ENCODE measurements around the gene CDH5.
"Not testable (repeated sequence)": the region's sequence is repeated elsewhere in the genome, so short reads cannot be mapped to it uniquely, and the experiment has no call there.

CDH5 gene

GRCh38 chr16:66366433-66367299 is at the start of gene CDH5:
Gene CDH5, plus strand, starts transcription at chr16:66366691. Its CDS starts 12,647 bp downstream, at chr16:66379338.
- Mint-ChIP-seq H3K4me1 (ENCODE audit: low read depth) (peaks cover 5% of the 10 kb centered on the region), H3K27ac (no peak within 1 kb of the TSS), H3K27me3 (ENCODE audit: low read depth) (peaks cover 26% of the 10 kb centered on the region), H3K4me3 (no peak within 1 kb of the TSS), H3K36me3 (ENCODE audit: low read depth) (no peaks in the 10 kb centered on the region), H3K9me3 (no peaks in the 10 kb centered on the region)
- no peak for DNase-seq (ENCODE audit: low spot score)

GRCh38 chr16:66318505-66318904 is 48.0 kb upstream of the CDH5 start:
- Mint-ChIP-seq H3K27ac (no peak overlapping the region), H3K27me3 (ENCODE audit: low read depth) (no peaks in the 10 kb centered on the region), H3K4me3 (no peak overlapping the region), H3K9me3 (no peaks in the 10 kb centered on the region), H3K4me1 (ENCODE audit: low read depth) (no peaks in the 10 kb centered on the region), H3K36me3 (ENCODE audit: low read depth) (no peaks in the 10 kb centered on the region)
- no peak for DNase-seq (ENCODE audit: low spot score)

- H3K27ac Mint-ChIP-seq = no peak overlapping the region
- H3K36me3 Mint-ChIP-seq (ENCODE audit: low read depth) = no peaks in the 10 kb centered on the region
Observed at GRCh38 chr16:66320774-66321173, 45.7 kb upstream of the CDH5 start.

GRCh38 chr16:66322174-66322573 is 44.3 kb upstream of the CDH5 start:
- no peaks in the 10 kb centered on the region for H3K36me3 Mint-ChIP-seq (ENCODE audit: low read depth)
- no peak overlapping the region for H3K4me3 Mint-ChIP-seq
- no peak overlapping the region for H3K27ac Mint-ChIP-seq
- DNase-seq (ENCODE audit: low spot score) = no peak
- no peaks in the 10 kb centered on the region for H3K4me1 Mint-ChIP-seq (ENCODE audit: low read depth)
- no peaks in the 10 kb centered on the region for H3K9me3 Mint-ChIP-seq
- H3K27me3 Mint-ChIP-seq (ENCODE audit: low read depth) = no peaks in the 10 kb centered on the region

More at GRCh38 chr16:66320774-66321173, 45.7 kb upstream of the CDH5 start:
- H3K4me3 Mint-ChIP-seq = no peak overlapping the region
- no peaks in the 10 kb centered on the region for H3K27me3 Mint-ChIP-seq (ENCODE audit: low read depth)
- DNase-seq (ENCODE audit: low spot score) = no peak
- no peaks in the 10 kb centered on the region for H3K4me1 Mint-ChIP-seq (ENCODE audit: low read depth)
- no peaks in the 10 kb centered on the region for H3K9me3 Mint-ChIP-seq

- no peaks in the 10 kb centered on the region for H3K4me1 Mint-ChIP-seq (ENCODE audit: low read depth)
- no peaks in the 10 kb centered on the region for H3K27me3 Mint-ChIP-seq (ENCODE audit: low read depth)
- no peaks in the 10 kb centered on the region for H3K36me3 Mint-ChIP-seq (ENCODE audit: low read depth)
Observed at GRCh38 chr16:66324815-66325515, 41.5 kb upstream of the CDH5 start.

GRCh38 chr16:66325717-66326376 is 40.6 kb upstream of the CDH5 start:
- Mint-ChIP-seq H3K27ac (no peak overlapping the region), H3K9me3 (no peaks in the 10 kb centered on the region), H3K4me1 (ENCODE audit: low read depth) (no peaks in the 10 kb centered on the region), H3K4me3 (no peak overlapping the region), H3K36me3 (ENCODE audit: low read depth) (no peaks in the 10 kb centered on the region), H3K27me3 (ENCODE audit: low read depth) (no peaks in the 10 kb centered on the region)
- no peak for DNase-seq (ENCODE audit: low spot score)

More at GRCh38 chr16:66324815-66325515, 41.5 kb upstream of the CDH5 start:
- H3K27ac Mint-ChIP-seq = no peak overlapping the region
- H3K9me3 Mint-ChIP-seq = no peaks in the 10 kb centered on the region
- DNase-seq (ENCODE audit: low spot score) = no peak
- H3K4me3 Mint-ChIP-seq = no peak overlapping the region

- no peaks in the 10 kb centered on the region for H3K36me3 Mint-ChIP-seq (ENCODE audit: low read depth)
- no peak overlapping the region for H3K27ac Mint-ChIP-seq
- no peak for DNase-seq (ENCODE audit: low spot score)
- no peak overlapping the region for H3K4me3 Mint-ChIP-seq
- H3K27me3 Mint-ChIP-seq (ENCODE audit: low read depth) = no peaks in the 10 kb centered on the region
- H3K9me3 Mint-ChIP-seq = no peaks in the 10 kb centered on the region
- no peaks in the 10 kb centered on the region for H3K4me1 Mint-ChIP-seq (ENCODE audit: low read depth)
Observed at GRCh38 chr16:66326991-66327513, 39.4 kb upstream of the CDH5 start.

GRCh38 chr16:66328282-66328681 is 38.2 kb upstream of the CDH5 start:
- no peak overlapping the region for H3K27ac Mint-ChIP-seq
- H3K27me3 Mint-ChIP-seq (ENCODE audit: low read depth) = no peaks in the 10 kb centered on the region
- no peaks in the 10 kb centered on the region for H3K36me3 Mint-ChIP-seq (ENCODE audit: low read depth)
- no peaks in the 10 kb centered on the region for H3K9me3 Mint-ChIP-seq
- H3K4me1 Mint-ChIP-seq (ENCODE audit: low read depth) = no peaks in the 10 kb centered on the region
- no peak overlapping the region for H3K4me3 Mint-ChIP-seq
- no peak for DNase-seq (ENCODE audit: low spot score)

GRCh38 chr16:66331464-66331863 is 35.0 kb upstream of the CDH5 start:
- not testable (repeated sequence) for H3K27ac Mint-ChIP-seq; H3K9me3 Mint-ChIP-seq; DNase-seq (ENCODE audit: low spot score); H3K36me3 Mint-ChIP-seq (ENCODE audit: low read depth); H3K4me3 Mint-ChIP-seq; H3K4me1 Mint-ChIP-seq (ENCODE audit: low read depth); H3K27me3 Mint-ChIP-seq (ENCODE audit: low read depth)

GRCh38 chr16:66332634-66333610 is 33.6 kb upstream of the CDH5 start:
- peaks cover 7% of the 10 kb centered on the region for H3K27me3 Mint-ChIP-seq (ENCODE audit: low read depth)
- no peak overlapping the region for H3K4me3 Mint-ChIP-seq
- H3K9me3 Mint-ChIP-seq = no peaks in the 10 kb centered on the region
- H3K27ac Mint-ChIP-seq = no peak overlapping the region
- no peaks in the 10 kb centered on the region for H3K36me3 Mint-ChIP-seq (ENCODE audit: low read depth)
- no peak for DNase-seq (ENCODE audit: low spot score)
- H3K4me1 Mint-ChIP-seq (ENCODE audit: low read depth) = no peaks in the 10 kb centered on the region

GRCh38 chr16:66334853-66335574 is 31.5 kb upstream of the CDH5 start:
- no peaks in the 10 kb centered on the region for H3K9me3 Mint-ChIP-seq
- H3K27ac Mint-ChIP-seq = no peak overlapping the region
- H3K27me3 Mint-ChIP-seq (ENCODE audit: low read depth) = peaks cover 8% of the 10 kb centered on the region
- DNase-seq (ENCODE audit: low spot score) = no peak
- no peak overlapping the region for H3K4me3 Mint-ChIP-seq
- no peaks in the 10 kb centered on the region for H3K4me1 Mint-ChIP-seq (ENCODE audit: low read depth)
- no peaks in the 10 kb centered on the region for H3K36me3 Mint-ChIP-seq (ENCODE audit: low read depth)

- no peak for DNase-seq (ENCODE audit: low spot score)
- Mint-ChIP-seq H3K4me3 (no peak overlapping the region), H3K27me3 (ENCODE audit: low read depth) (peaks cover 8% of the 10 kb centered on the region), H3K27ac (no peak overlapping the region), H3K9me3 (no peaks in the 10 kb centered on the region), H3K4me1 (ENCODE audit: low read depth) (no peaks in the 10 kb centered on the region), H3K36me3 (ENCODE audit: low read depth) (no peaks in the 10 kb centered on the region)
Observed at GRCh38 chr16:66335704-66336329, 30.7 kb upstream of the CDH5 start.
